ENCODE results near the gene CELA2A. TPM values are rescaled to one million over a fixed set of nuclear protein-coding genes. Genes with fewer than 3 reads are reported as not detected.
"Not testable (repeated sequence)": the region's sequence is repeated elsewhere in the genome, so short reads cannot be mapped to it uniquely, and the experiment has no call there.

CELA2A gene
- total RNA-seq, 1 experiment from 2014 or later = not detected

DNA sequence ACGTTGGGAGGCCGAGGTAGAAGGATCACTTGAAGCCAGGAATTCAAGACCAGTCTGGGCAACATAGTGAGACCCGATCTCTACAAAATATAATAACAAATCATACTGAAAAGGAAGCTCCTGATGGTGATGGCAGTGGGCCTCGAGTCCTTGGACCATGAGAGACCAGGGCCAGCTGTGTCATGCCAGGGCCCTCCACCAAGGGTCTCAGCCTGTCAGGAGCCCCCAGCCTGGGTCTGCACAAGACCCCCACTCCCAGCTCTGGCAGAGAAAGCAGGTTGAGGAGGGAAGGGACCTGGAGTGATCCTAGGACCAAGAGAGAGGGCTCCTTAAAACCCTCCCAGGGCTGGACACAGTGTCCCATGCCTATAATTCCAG is 25.0 kb upstream of the CELA2A start:
- intact Hi-C loops (cut with micrococcal nuclease; ENCODE audit: unreplicated experiment) = loop anchor here (1.0 to 10.0 kb wide), 4 partner anchors 73 to 303 kb away; no protein-coding TSS in a partner anchor
- Histone ChIP-seq H3K4me2 (no peak overlapping the region), H3K79me2 (ENCODE audit: low read depth) (no peaks in the 10 kb centered on the region), H3K36me3 (ENCODE audit: low read depth) (no peaks in the 10 kb centered on the region), H3K9me3 (ENCODE audit: insufficient read depth, low read depth) (no peaks in the 10 kb centered on the region), H3F3A (ENCODE audit: insufficient read depth, low read depth) (peaks cover 25% of the 10 kb centered on the region), H4K20me1 (ENCODE audit: insufficient read depth) (0 out of 2 replicates have a peak, but pooled peaks cover 2% of the 10 kb centered on the region), H3K9me2 (ENCODE audit: insufficient read depth) (no peaks in the 10 kb centered on the region), H2AFZ (no peak overlapping the region), H3K4me3 (no peak overlapping the region), H3K27ac (no peak overlapping the region), H3K4me1 (replicated peaks; ENCODE audit: insufficient read depth) (0 out of 2 replicates have a peak, but pooled peaks cover 1% of the 10 kb centered on the region), H3K27me3 (ENCODE audit: insufficient read depth, low read depth) (no peaks in the 10 kb centered on the region)
- TF ChIP-seq EZH2 (IDR thresholded peaks at IDR 0.05; ENCODE audit: low read depth) (no peak), CTCF (conservative IDR thresholded peaks at IDR 0.05) (no peak)
- no peak for DNase-seq
- ChIA-PET CTCF (interaction anchor here (0.6 to 2.2 kb wide), 7 partner anchors 10 to 160 kb away, joined by 3 to 15 read pairs (median 4); no protein-coding TSS in a partner anchor), POLR2A (ENCODE audit: unreplicated experiment) (interaction anchor here (0.6 kb wide), 1 partner anchor 148 kb away, joined by 4 read pairs; no protein-coding TSS in a partner anchor)
- BruUV-seq (replicated peaks) = no TSS peak

DNA sequence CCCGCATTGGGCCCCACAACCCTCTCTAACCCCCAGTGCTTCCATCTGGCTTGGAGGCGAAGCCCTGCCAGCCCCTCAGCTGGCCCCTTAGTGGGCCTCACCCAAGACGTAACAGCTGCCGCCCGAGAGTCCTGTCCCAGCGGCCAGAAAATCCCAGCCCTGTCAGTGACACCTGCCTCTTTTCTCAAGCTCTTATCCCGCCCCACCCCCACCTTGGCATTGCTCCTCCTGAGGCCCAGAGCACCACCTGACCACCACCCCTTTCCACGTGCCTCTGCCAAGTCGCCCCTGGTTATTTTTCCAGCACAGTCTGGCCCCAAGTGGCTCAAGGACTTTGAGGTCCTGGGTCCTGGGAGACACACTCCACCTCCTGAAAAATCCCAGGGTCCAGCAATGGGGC is 24.2 kb upstream of the CELA2A start:
- no peaks in the 10 kb centered on the region for H3K79me2 ChIP-seq (ENCODE audit: low read depth)
- H3K27me3 ChIP-seq (ENCODE audit: insufficient read depth, low read depth) = no peaks in the 10 kb centered on the region
- H4K20me1 ChIP-seq (ENCODE audit: insufficient read depth) = 0 out of 2 replicates have a peak, but pooled peaks cover 2% of the 10 kb centered on the region
- H2AFZ ChIP-seq = no peak overlapping the region
- no peak for TF ChIP-seq CTCF (conservative IDR thresholded peaks at IDR 0.05)
- TF ChIP-seq EZH2 (IDR thresholded peaks at IDR 0.05; ENCODE audit: low read depth) = no peak
- no peaks in the 10 kb centered on the region for H3K36me3 ChIP-seq (ENCODE audit: low read depth)
- ChIA-PET POLR2A (ENCODE audit: unreplicated experiment) (no interaction called here), CTCF (interaction anchor here (0.8 to 2.2 kb wide), 3 partner anchors 55 to 160 kb away, joined by 3 to 15 read pairs (median 6); no protein-coding TSS in a partner anchor)
- no peak for DNase-seq
- H3F3A ChIP-seq (ENCODE audit: insufficient read depth, low read depth) = peaks cover 25% of the 10 kb centered on the region
- no peaks in the 10 kb centered on the region for H3K4me1 ChIP-seq (replicated peaks; ENCODE audit: insufficient read depth)
- no peaks in the 10 kb centered on the region for H3K9me3 ChIP-seq (ENCODE audit: insufficient read depth, low read depth)
- no TSS peak for BruUV-seq (replicated peaks)
- H3K4me2 ChIP-seq = no peak overlapping the region
- no peak overlapping the region for H3K4me3 ChIP-seq
- intact Hi-C loops (cut with micrococcal nuclease; ENCODE audit: unreplicated experiment) = loop anchor here (10.0 kb wide), 1 partner anchor 72 kb away; no protein-coding TSS in a partner anchor
- no peaks in the 10 kb centered on the region for H3K9me2 ChIP-seq (ENCODE audit: insufficient read depth)
- H3K27ac ChIP-seq = no peak overlapping the region

DNA sequence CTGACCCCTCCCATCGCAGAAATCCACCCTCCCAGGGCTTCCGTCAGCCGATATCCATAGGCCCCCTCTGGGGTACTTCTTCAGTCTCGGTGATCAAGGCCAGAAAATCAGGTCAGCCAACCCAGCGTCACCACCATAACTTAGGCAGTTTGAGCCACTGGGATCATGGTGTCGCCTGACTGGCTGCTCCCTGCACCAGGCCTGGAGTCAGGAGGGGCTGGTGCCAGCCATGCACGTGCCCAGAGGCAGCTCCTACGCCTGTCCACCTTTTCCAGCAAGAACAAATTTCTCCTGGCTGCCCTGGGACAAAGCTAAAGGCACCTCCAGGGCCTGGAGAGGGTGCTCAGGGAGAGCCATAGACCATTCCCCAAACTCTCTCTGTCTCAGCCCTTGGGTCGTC is 23.1 kb upstream of the CELA2A start:
- H3K36me3 ChIP-seq (ENCODE audit: low read depth) = no peaks in the 10 kb centered on the region
- TF ChIP-seq EZH2 (IDR thresholded peaks at IDR 0.05; ENCODE audit: low read depth) = no peak
- TF ChIP-seq CTCF (conservative IDR thresholded peaks at IDR 0.05) = no peak
- H3K27ac ChIP-seq = no peak overlapping the region
- ChIA-PET CTCF (no interaction called here), POLR2A (ENCODE audit: unreplicated experiment) (no interaction called here)
- BruUV-seq (replicated peaks) = no TSS peak
- H3K4me3 ChIP-seq = no peak overlapping the region
- H3K27me3 ChIP-seq (ENCODE audit: insufficient read depth, low read depth) = no peaks in the 10 kb centered on the region
- intact Hi-C loops (cut with micrococcal nuclease; ENCODE audit: unreplicated experiment) = loop anchor here (10.0 kb wide), 1 partner anchor 71 kb away; no protein-coding TSS in a partner anchor
- peaks cover 25% of the 10 kb centered on the region for H3F3A ChIP-seq (ENCODE audit: insufficient read depth, low read depth)
- H3K4me1 ChIP-seq (replicated peaks; ENCODE audit: insufficient read depth) = no peaks in the 10 kb centered on the region
- H4K20me1 ChIP-seq (ENCODE audit: insufficient read depth) = 0 out of 2 replicates have a peak, but pooled peaks cover 2% of the 10 kb centered on the region
- no peak overlapping the region for H2AFZ ChIP-seq
- DNase-seq = no peak
- H3K79me2 ChIP-seq (ENCODE audit: low read depth) = no peaks in the 10 kb centered on the region
- no peaks in the 10 kb centered on the region for H3K9me3 ChIP-seq (ENCODE audit: insufficient read depth, low read depth)
- no peaks in the 10 kb centered on the region for H3K9me2 ChIP-seq (ENCODE audit: insufficient read depth)
- H3K4me2 ChIP-seq = no peak overlapping the region

- Histone ChIP-seq H3F3A (ENCODE audit: insufficient read depth, low read depth) (peaks cover 25% of the 10 kb centered on the region), H3K4me2 (0 out of 2 replicates have a peak overlapping the region, but pooled peaks have one; percentile 26)
- peak in 1 of 2 experiments; percentile 66 for DNase-seq
- H3K9me3 ChIP-seq (ENCODE audit: insufficient read depth, low read depth); H3K27ac ChIP-seq; H4K20me1 ChIP-seq (ENCODE audit: insufficient read depth); H3K4me3 ChIP-seq; H2AFZ ChIP-seq; BruUV-seq (replicated peaks); H3K36me3 ChIP-seq (ENCODE audit: low read depth); H3K79me2 ChIP-seq (ENCODE audit: low read depth); H3K9me2 ChIP-seq (ENCODE audit: insufficient read depth); H3K4me1 ChIP-seq (replicated peaks; ENCODE audit: insufficient read depth); H3K27me3 ChIP-seq (ENCODE audit: insufficient read depth, low read depth); POLR2A ChIA-PET (ENCODE audit: unreplicated experiment): not testable (repeated sequence)
- CTCF ChIA-PET = interaction anchor here (0.7 kb wide), 1 partner anchor 73 kb away, joined by 3 read pairs; no protein-coding TSS in a partner anchor
- intact Hi-C loops (cut with micrococcal nuclease; ENCODE audit: unreplicated experiment) = loop anchor here (10.0 kb wide), 1 partner anchor 70 kb away; no protein-coding TSS in a partner anchor
Measured at GRCh38 chr1:15434739-15435138, 21.8 kb upstream of the CELA2A start.

Data from PC-9 (cell line).